ENCODE data around the gene TMEM222. TPM values are rescaled to one million over a fixed set of nuclear protein-coding genes. Genes with fewer than 3 reads are reported as not detected.

The TMEM222 gene
- total and polyA plus RNA-seq, 2 of the 4 experiments (the other 2 are of a cell fraction) = 19.9 to 54.1 TPM

DNA sequence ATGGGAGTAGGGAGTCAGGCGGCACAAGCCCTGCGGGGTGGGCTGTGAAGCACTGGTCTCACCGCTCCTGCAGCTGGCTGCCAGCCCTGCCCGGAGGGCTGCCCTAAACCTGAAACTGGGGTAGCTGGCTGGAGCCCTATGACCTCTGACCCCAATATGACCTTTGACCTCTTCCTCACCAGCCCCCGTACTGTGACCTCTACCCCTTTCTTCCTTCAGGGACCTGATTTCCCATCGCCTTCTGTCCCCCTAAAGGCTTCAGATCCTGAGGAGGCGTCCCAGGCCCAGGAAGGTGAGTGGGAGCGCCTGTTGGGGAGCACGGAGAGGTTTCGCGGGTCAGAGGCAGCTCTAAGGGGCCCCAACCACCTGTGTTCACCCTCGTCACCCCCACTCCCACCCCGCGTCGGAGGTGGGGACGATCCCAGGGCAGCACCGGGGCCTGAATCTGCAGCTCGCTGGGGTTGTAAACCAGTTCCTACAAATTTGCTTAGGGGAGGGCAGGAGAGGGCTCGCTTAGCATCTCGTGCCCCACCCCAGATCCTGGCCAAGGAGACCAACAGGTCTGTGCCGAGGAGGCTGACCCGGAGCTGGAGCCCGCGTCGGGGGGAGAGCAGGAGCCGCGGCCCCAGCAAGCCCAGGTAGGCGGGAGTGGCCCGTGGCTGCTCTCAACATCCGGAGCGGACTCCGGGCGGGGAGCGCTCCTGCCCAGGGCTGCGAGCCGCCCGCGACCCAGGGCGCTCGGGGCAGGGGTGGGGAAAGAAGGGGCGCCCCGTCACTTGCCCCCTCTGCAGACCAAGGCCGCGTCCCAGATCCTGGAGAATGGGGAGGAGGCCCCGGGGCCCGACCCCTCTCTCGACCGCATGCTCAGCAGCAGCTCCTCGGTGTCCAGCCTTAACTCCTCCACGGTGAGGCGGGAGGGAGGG is 27.2 kb downstream of the TMEM222 start:
- no peak overlapping the region for H3K9ac ChIP-seq (ENCODE audit: low read depth, low read length)
- TF ChIP-seq MAFK (IDR thresholded peaks at IDR 0.05; ENCODE audit: low read depth, low read length) (no peak), CTCF (conservative IDR thresholded peaks at IDR 0.05; ENCODE audit: low read depth, low read length) (no peak), MXI1 (IDR thresholded peaks at IDR 0.05; ENCODE audit: borderline replicate concordance, low read depth, low read length) (no peak)
- H3K56ac ChIP-seq (ENCODE audit: extremely low read depth, insufficient read depth, low read length) = no peak overlapping the region
- dilution Hi-C loops (cut with HindIII; ENCODE audit: low sequenced_read_pairs, unreplicated experiment) (no loop called here), in situ Hi-C loops (cut with MboI; ENCODE audit: low sequenced_read_pairs) (no loop called here), intact Hi-C loops (cut with micrococcal nuclease) (no loop called here)
- no peak overlapping the region; the same call in 1 of the 2 replicates for H2AK5ac ChIP-seq (ENCODE audit: low read depth, low read length)
- H2BK5ac ChIP-seq (ENCODE audit: low read depth, low read length, poor library complexity, severe bottlenecking) = no peak overlapping the region
- H2BK120ac ChIP-seq (ENCODE audit: low read depth, low read length) = no peak overlapping the region
- 20% methylated on average over 15 of the region's 51 CpGs; no CpG with 5 or more reads in 1 of the 2 experiments for WGBS, 2 experiments (ENCODE audit: extremely low coverage in 2 of 2, insufficient read length in 1 of 2)
- no peak overlapping the region for H3K27ac ChIP-seq (ENCODE audit: insufficient read depth, low read length)
- no peaks in the 10 kb centered on the region for H3K9me3 ChIP-seq (ENCODE audit: control insufficient read depth, insufficient read depth, low read length)
- peak overlapping the region; percentile 48 for H3K4me3 ChIP-seq (ENCODE audit: insufficient read depth, low read depth, low read length)
- H2BK15ac ChIP-seq (ENCODE audit: low read depth, low read length) = no peak overlapping the region
- no TSS peak for BruUV-seq (replicated peaks)
- H4K20me1 ChIP-seq (ENCODE audit: insufficient read depth, low read length) = no peaks in the 10 kb centered on the region
- H3K9me1 ChIP-seq (ENCODE audit: insufficient read depth, low read length) = no peaks in the 10 kb centered on the region; the same call in 1 of the 2 replicates
- no peak overlapping the region for H2BK20ac ChIP-seq (ENCODE audit: low read depth, low read length)
- H4K8ac ChIP-seq (ENCODE audit: low read depth in 2 of 2, low read length in 2 of 2) = peak overlapping the region in 1 of 2 experiments; percentile 72; a peak in 1 of 4 replicates
- H3K4me1 ChIP-seq (ENCODE audit: control insufficient read depth, insufficient read depth, low read length) = peaks cover 6% of the 10 kb centered on the region; the same call in 1 of the 2 replicates
- CTCF ChIA-PET = interaction anchor here (0.6 to 1.0 kb wide), 2 partner anchors 46 to 876 kb away, joined by 3 to 7 read pairs; no protein-coding TSS in a partner anchor
- no peak overlapping the region for H3K23ac ChIP-seq (ENCODE audit: low read depth, low read length)
- peak overlapping the region; percentile 75 for H3K4me2 ChIP-seq (ENCODE audit: low read depth, low read length)
- H3K36me3 ChIP-seq (ENCODE audit: control insufficient read depth, insufficient read depth, low read length) = no peaks in the 10 kb centered on the region; the same call in 1 of the 2 replicates
- H2AFZ ChIP-seq (replicated peaks; ENCODE audit: low read length, poor library complexity) = peak overlapping the region; percentile 95
- peak overlapping the region; percentile 43; the same call in 1 of the 2 replicates for H3K4ac ChIP-seq (ENCODE audit: low read depth, low read length)
- H3K18ac ChIP-seq (ENCODE audit: low read depth, low read length) = no peak overlapping the region
- DNase-seq (no peak), ATAC-seq (ENCODE audit: low read depth) (peak; percentile 64)
- H4K5ac ChIP-seq (ENCODE audit: low read depth, low read length) = no peak overlapping the region
- no peaks in the 10 kb centered on the region for H3K79me1 ChIP-seq (ENCODE audit: low read depth in 1 of 2, low read length in 2 of 2)
- H3K27me3 ChIP-seq (ENCODE audit: control insufficient read depth, insufficient read depth, low read length) = no peaks in the 10 kb centered on the region; the same call in 1 of the 2 replicates
- POLR2A ChIA-PET (ENCODE audit: unreplicated experiment) = no interaction called here
- H4K91ac ChIP-seq (ENCODE audit: insufficient read depth, low read depth, low read length) = no peak overlapping the region
- no peak overlapping the region for H3K14ac ChIP-seq (replicated peaks; ENCODE audit: low read depth, low read length)
- peak overlapping the region; percentile 89 for H2AK9ac ChIP-seq (replicated peaks; ENCODE audit: low read depth, low read length, poor library complexity)

Measured in IMR-90 (cell line).